GM10248 (cell line): ENCODE data around the gene NGFR.

Experiments
- CTCF ChIA-PET: fragments of 300-600 bp; sonication (Branson Sonifier 250); formaldehyde crosslinking; extraction: SDS; loops from one replicate; lab custom pipeline; 2021; ENCODE audit warnings: antibody characterized with exemption; lab: Yijun Ruan, JAX
- POLR2A ChIA-PET: fragments of 350-650 bp; sonication (Branson Sonifier 250); formaldehyde crosslinking; extraction: SDS; loops from one replicate; lab custom pipeline; 2020; ENCODE audit warnings: antibody characterized with exemption; lab: Yijun Ruan, JAX
- DNase-seq: peaks from one replicate; pipeline ENCODE4 v3.0.0; 2012; ENCODE audit errors: extremely low spot score
- TF ChIP-seq, protein P1 (sequence below): IDR thresholded peaks from 2 replicates; pipeline ENCODE4 v1.5.1; 2012; ENCODE audit warnings: mild to moderate bottlenecking, low read depth; ENCODE audit errors: extremely low read depth, missing control alignments, control extremely low read depth

Gene NGFR

DNA sequence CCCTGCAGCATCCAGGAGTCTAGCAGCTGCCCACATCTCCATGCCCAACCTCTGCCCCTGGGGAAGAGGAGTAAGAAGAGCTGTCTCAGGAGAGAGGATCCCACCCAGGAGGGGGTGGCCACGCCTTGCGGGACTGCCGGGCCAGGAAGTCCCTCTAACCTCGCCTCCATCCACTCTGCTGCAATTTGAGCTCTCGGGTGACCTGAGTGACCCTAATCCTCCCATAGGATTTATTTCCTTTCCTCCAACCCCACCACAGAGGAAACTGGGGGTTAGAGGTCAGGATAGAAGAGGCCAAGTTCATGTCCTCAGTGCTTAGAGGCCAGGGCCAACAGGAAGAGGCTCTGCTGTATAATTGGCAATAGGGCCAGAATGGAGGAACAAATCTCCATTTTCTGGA lies 22.6 kb upstream of the NGFR start:
- TF ChIP-seq, protein P1, sequence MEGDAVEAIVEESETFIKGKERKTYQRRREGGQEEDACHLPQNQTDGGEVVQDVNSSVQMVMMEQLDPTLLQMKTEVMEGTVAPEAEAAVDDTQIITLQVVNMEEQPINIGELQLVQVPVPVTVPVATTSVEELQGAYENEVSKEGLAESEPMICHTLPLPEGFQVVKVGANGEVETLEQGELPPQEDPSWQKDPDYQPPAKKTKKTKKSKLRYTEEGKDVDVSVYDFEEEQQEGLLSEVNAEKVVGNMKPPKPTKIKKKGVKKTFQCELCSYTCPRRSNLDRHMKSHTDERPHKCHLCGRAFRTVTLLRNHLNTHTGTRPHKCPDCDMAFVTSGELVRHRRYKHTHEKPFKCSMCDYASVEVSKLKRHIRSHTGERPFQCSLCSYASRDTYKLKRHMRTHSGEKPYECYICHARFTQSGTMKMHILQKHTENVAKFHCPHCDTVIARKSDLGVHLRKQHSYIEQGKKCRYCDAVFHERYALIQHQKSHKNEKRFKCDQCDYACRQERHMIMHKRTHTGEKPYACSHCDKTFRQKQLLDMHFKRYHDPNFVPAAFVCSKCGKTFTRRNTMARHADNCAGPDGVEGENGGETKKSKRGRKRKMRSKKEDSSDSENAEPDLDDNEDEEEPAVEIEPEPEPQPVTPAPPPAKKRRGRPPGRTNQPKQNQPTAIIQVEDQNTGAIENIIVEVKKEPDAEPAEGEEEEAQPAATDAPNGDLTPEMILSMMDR: no peak
- ChIA-PET POLR2A (no interaction called here), CTCF (interaction anchor here (1.0 to 1.9 kb wide), 3 partner anchors 13 to 794 kb away, joined by 3 to 9 read pairs (median 3); no protein-coding TSS in a partner anchor)
- DNase-seq: no peak

DNA sequence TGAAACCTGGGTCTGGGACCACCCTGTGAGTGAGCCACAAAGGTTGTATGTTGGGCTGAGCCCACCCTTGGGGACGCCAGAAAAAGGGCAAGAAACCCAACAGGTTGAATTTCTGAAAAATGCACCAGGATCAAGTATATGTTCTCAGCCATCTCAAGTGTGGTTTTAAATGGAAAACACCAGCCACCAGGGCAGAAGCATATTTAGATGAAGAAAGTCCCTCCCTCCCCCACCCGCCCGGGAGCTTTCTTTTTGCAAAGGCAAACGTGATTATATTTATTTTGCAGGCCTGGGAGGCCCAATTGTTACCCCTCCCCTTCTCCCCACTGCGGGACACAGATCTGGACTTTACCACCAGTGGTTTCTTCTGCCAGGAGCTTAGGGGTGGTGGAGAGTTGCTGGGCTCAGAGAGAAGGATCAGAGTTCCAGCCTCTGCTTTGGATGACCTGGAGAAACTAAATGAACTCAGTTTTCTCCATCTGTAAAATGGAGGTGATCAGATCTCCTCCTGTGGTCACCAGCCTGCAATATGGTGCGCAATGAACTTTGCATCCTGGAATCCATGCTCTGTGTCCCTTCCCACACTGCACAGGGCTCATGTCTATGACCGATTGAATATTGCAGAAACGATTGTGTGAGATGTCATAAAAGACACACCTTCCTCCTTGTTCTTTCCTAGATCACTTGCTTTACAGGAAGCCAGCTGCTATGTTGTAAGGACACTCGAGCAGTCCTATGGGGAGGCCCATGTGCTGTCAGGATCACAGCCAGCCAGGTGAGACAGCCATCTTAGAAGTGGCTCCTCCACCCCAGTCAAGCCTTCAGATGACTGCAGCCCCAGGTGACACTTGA lies 21.0 kb upstream of the NGFR start:
- CTCF ChIA-PET: interaction anchor here (1.0 to 1.7 kb wide), 3 partner anchors 10 to 82 kb away, joined by 3 to 7 read pairs (median 4); no protein-coding TSS in a partner anchor
- POLR2A ChIA-PET: no interaction called here

DNA sequence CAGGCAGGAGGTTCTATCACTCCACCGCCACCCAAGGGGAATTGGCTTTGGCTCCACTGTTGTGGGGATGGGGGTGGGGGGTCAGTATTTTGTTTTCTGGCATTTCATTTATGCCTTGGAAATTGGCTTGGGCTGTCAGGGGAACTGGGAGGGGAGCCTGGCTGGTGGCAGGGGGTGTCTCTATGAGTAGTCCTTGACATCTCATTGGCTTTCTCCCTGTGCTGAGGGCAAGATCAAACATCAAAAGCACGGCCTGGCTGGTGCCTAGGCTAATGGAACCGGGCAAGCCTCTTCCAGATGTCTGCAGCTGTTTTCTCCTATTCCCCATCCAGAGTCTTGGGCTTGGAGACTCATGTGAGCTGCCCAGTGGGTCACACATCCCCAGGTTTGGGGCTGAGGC lies 17.4 kb upstream of the NGFR start:
- DNase-seq: no peak
- ChIA-PET POLR2A (no interaction called here), CTCF (interaction anchor here (1.0 to 1.4 kb wide), 2 partner anchors 19 to 443 kb away, joined by 3 to 5 read pairs; no protein-coding TSS in a partner anchor)
- TF ChIP-seq, protein P1: no peak

More for the DNA sequence above, 21.0 kb upstream of the NGFR start:
- DNase-seq: peak; percentile 40
- TF ChIP-seq, protein P1: no peak

DNA sequence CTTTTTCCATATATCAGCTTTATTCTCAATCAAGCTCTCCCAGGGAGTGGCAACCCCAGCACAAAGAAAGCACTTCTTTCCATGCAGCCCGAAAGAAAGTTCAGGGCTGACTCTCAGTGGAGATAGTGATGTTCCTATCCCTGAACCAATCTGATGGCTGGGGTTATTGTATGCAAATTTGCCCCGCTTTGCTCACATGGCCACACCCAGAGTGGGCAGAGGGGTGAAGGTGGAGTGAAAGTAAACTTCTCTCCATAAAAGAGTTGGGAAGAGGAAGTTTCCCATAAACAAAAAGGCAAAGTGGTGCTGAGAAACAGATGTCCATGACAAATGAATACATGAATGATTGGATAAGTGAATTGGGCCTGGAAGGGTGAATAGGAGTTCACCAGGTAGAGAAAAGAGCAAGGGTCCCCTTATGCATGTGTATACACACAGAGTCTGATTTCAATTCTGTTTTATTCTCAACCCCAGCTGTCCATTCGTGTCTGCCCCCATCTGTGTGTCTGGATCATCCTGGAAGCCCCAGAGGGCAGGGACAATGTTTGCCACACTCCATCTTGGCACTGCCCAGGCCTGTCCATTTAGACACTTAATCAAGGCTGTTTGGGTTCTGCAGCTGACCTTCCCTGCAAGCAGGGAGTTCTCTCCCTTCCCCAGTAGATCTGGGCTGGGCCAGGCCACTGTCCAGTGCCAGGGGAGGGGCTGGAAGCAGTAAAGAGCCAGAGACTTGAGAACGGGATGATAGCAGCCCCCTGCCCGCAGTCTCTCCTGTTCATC lies 14.1 kb upstream of the NGFR start:
- DNase-seq: no peak
- ChIA-PET CTCF (interaction anchor here (1.1 to 1.2 kb wide), 3 partner anchors 10 to 75 kb away, joined by 3 to 4 read pairs (median 4); no protein-coding TSS in a partner anchor), POLR2A (no interaction called here)
- TF ChIP-seq, protein P1: no peak

DNA sequence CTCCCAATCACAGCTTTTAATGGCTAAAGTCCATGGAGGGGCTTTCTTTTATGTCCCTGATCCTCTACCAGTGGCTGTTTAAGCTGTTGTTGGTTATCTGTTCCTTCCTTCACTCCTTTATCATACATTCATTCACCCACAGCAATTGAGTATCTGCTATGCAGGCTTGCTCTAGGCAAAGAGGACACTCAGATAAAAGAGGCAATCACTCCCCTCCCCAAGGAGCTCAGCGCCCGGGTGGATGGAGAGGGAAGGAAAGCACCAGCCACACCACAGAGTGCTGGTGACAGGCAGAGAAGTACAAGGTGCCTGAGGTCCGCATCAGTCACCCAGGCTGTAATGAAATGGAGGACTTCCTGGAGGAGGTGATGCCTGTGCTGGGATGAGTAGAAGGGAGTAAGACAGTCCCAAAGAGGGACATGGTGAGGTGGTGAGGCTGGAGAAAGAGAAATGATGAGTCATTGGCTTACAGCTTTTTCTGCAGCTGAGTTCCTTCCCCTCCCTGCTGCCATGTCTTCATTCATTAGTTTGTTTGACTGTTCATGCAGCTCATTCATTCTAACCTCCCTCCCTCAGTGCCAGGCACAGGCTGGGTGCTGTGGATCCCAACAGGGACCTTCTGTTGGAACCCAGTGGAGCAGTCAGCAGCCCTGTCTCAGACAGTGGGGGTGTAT lies 12.8 kb upstream of the NGFR start:
- TF ChIP-seq, protein P1: no peak
- no peak for DNase-seq
- ChIA-PET CTCF (interaction anchor here (0.7 to 1.1 kb wide), 2 partner anchors 14 to 75 kb away, joined by 4 to 5 read pairs; no protein-coding TSS in a partner anchor), POLR2A (no interaction called here)
